Jurkat, Clone E6-1 (cell line): Measurements from ENCODE around the gene ADAM19.

Source experiments
- DNase-seq: peaks from one replicate; pipeline ENCODE4 v3.0.0-alpha.2; 2011; ENCODE audit warnings: low read depth, low spot score
- H3K4me3 ChIP-seq: 2 replicates; pipeline ENCODE4 v1.5.1; 2011; ENCODE audit warnings: mild to moderate bottlenecking, low read length, control low read depth, moderate library complexity

ADAM19 gene

DNA sequence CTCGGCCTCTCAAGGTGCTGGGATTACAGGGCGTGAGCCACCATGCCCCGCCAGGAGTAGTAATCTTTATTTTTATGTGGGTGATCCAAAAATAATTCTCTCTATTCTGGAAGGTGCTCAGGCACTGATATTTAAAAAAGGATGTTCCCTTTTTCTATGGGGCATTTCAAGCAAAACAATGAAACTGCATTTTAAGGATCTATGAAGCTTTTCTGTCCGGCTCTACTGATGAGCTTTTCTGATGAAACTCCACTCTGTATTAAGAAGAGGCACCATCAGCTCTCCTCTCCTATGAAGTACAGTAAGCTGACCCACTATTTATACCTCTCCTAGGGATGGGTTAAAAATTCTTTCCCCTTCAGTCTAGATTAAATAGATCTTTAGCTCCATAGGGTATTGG lies 7.4 kb downstream of the ADAM19 start:
- H3K4me3 ChIP-seq: no peak overlapping the region
- DNase-seq: no peak

DNA sequence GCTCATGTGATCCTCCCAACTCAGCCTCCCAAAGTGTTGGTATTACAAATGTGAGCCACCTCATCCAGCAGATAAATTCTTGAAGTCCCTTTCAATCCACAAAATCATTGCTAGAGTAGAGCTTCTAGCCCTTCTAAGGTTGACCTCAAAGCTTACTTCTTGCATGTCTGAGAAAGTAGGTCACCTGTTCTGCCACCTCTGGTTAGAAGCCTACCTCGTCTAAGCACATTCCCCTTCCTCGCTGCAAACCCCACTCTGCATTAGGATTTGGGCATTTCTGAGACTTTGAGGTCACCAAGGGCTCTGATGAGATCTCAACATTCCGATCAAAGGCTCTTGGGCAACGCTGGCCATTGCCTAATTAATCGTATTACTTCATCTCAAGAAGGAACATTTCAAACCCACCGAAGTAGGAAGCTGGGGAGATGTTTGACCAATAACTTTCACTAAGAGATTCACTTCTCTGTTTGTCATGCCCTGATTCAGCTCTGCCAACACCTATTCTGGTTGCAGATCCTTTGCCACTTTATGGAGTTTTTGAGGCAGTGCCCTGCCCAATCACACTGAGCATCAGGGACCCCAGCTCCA lies 8.6 kb downstream of the ADAM19 start:
- H3K4me3 ChIP-seq: no peak overlapping the region
- no peak for DNase-seq

DNA sequence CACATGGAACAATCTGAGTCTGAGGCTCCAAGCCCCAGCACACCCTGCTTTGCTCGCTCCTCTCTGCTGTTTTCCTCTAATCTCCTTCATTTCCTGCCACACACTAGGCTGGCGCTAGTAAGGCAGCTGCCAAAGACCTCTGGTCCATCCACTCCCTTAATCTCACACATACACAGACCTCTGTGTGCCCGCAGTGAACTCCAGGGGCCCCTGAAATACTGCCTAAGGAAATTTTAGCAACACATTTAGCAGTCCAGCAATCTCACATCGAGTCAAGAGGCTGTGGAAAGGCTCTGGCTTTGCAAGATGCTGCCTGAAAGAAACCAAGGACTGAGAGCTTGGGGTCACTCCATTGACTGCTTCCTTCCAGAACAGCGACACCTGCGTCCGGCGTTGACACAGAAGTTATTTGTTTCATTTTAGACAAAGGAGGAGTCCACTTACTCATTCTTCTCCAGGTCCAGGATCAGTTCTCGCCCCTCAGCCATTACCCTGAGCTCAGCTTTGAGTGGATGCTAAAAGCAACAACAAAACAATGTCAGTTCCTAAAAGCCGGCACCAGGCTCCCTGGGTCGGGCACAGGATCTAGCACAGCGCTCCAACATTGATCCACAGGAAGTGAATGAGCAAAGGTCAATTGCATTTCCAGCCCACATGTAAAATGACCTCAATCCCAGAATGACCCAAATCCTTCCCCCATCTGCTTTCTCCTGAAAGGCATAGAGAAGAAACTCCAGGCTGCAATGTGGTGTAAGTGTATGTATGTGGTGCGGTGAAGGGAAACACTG lies 11.5 kb downstream of the ADAM19 start:
- no peak for DNase-seq
- no peak overlapping the region for H3K4me3 ChIP-seq

DNA sequence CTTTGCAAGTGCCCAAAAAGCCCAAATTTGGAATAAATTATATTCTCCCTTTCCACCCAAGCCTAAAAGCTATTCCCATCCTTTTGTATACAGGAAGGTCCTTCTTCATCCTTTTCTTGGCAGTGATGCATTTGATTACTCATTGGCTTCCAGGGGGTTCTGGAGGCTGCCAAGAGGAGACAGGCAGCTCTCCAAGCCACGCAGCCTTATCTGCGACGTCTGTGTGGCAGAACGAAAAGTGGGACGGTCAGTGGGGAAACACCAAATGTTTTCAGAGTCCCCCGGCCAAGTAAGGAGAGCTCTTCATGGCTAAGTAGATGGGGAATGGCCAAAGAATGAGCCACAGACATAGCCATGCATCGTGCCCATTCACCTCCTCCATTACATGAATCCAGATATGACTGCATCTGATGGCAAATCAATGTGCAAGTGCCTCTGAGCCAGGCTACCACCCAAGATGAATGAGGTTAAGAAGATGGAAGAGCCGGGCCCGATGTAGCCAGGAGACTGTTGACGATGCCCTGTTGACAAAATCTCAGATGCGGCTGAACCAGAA lies 12.1 kb downstream of the ADAM19 start:
- no peak for DNase-seq
- H3K4me3 ChIP-seq: no peak overlapping the region

GRCh38 chr5:157562111-157562581 lies 13.4 kb downstream of the ADAM19 start:
- no peak for DNase-seq
- H3K4me3 ChIP-seq: no peak overlapping the region

DNA sequence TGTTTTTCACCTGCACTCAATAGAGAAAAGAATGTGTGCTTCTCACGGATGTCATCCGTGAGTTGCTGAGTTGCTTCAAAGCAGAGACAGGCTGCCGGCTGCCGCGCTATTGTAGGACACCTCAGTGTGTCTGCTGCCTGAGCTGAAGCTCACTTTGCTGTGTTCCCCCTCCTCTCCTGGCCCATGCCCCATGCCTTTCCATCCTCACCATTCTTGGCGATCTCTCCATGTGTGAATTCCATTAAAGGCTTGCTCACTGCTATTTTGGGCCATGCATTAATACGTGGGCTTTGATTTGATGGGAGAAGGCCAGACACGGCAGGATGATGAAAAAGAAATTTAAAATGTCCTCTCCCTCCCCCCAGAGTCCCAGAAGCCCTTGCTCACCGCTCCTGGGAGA lies 14.5 kb downstream of the ADAM19 start:
- H3K4me3 ChIP-seq: no peak overlapping the region
- no peak for DNase-seq

DNA sequence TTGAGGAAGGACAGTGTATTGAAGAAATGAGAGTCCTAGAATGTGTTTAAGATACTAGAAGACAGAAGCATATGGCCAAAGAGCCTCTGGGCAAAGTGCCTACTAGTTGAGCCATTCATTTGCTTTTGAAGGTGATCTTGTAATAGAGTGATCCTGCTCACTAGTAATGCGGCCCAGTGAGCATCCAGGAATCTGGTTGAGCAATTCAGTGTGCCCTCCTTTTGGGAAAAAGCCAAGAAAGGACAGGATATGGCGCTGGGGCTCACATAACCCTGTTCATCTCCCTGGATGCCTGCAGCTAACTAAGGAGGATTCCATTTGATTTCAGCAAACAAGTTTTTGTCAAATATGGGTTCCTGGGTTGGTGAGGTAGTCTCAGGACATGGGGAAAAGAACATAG lies 16.3 kb downstream of the ADAM19 start:
- DNase-seq: no peak
- H3K4me3 ChIP-seq: no peak overlapping the region

DNA sequence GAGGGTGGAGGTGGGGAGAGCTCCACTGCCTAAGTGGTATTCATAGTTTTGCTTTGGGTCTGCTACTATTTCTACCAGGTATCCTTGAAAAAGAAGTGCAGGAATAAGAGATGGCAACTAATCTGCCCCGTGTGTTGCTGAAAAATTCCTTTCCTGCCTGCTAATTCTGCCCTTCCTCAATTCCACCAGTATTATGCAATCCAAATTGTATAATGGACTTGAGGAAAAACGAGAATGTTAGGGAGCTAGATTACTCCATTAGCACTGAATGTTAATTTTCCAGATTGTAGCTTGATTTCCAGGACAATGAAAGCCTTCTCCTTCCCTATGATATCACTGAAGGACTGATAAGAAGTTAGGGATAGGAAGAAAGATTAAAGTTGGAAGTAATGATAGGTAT lies 16.9 kb downstream of the ADAM19 start:
- H3K4me3 ChIP-seq: no peak overlapping the region
- DNase-seq: no peak

GRCh38 chr5:157558041-157558595 lies 17.5 kb downstream of the ADAM19 start:
- H3K4me3 ChIP-seq: no peak overlapping the region
- DNase-seq: no peak

DNA sequence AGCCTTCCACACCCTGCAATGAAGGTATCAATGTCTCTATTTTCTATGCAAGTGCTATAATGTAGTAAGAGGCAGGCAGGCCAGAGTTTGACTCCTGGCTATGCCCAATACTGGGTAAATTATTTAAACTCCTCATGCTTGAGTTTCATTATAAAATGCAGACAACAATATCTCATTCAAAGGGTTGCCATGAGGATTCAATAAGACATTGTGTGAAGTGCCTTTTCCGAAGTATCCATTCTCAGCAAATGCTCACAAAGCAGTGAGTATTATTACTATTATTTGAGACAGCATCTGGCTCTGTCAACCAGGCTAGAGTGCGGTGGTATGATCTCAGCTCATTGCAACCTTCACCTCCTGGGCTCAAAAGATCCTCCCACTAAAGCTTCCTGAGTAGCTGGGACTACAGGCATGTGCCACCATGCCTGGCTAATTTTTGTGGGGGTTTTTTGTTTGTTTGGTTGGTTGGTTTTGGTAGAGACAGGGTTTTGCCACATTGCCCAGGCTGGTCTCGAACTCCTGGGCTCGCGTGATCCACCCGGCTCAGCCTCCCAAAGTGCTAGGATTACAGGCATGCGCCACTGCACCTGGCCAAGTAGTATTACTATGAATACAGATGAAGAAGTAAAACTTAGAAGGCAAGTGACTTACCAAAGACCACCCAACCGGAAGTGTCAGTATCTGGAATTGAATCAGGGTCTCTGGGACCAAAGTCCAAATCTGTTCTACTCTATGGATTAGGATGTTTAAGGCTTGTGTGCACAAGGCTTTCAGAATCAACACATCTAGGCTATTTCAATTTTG lies 18.8 kb downstream of the ADAM19 start:
- no peak overlapping the region for H3K4me3 ChIP-seq
- DNase-seq: no peak

GRCh38 chr5:157555037-157555640 lies 20.4 kb downstream of the ADAM19 start:
- DNase-seq: no peak
- H3K4me3 ChIP-seq: no peak overlapping the region

DNA sequence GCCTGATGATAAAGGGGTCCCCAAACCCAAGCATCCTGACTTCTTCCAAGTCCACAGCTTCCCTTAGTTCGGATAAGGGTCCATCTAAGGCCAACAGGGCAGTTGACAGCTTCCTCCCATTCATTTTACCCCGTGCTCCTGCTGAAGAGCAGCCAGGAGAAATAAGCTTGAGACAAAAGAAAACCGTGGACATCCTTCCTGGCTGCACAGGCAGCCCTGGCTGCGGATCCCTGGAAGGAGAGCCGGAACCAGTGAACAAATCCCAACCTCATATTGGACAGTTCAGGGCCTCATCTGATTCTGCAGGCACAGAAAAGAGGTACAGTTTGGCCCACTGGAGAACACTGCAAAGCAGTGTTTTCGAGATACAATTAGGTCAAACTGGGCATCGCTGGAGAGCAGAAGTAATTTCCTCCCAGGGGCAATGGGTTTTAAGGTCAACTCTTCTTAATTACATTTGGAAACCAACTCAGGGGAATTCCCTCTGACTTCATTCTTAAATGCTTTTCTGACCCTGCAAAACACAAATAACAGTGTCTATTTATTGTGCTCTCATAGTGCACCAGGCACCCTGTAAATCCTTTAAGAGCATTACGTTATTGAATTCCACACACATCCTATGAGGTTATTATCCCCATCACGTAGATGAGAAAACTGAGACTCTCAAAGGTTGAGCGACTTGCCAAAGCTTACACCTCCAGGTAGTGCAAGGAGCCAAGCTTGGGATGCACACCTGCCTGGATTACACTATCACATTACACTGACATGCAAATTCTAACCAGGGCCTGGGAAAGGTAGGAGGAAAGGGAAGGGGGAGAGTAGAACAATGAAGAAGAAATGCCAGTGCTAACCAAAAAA lies 21.2 kb downstream of the ADAM19 start:
- H3K4me3 ChIP-seq: no peak overlapping the region
- no peak for DNase-seq

DNA sequence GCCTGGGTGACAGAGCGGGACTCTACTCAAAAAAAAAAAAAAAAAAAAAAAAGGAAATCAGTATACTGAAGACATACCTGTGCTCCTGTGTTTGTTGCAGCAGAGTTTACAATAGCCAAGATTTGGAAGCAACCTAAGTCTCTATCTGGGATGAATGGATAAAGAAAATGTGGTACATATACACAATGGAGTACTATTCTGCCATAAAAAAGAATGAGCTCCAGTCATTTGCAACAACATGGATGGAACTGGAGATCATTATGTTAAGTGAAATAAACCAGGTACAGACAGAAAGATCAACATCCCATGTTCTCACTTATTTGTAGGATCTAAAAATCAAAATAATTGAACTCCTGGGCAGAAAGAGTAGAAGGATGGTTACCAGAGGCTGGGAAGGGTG lies 22.9 kb downstream of the ADAM19 start:
- DNase-seq: no peak

GRCh38 chr5:157550663-157551062 lies 24.9 kb downstream of the ADAM19 start:
- no peak overlapping the region for H3K4me3 ChIP-seq
- DNase-seq: no peak

More for the DNA sequence above, 22.9 kb downstream of the ADAM19 start:
- H3K4me3 ChIP-seq: no peak overlapping the region

DNA sequence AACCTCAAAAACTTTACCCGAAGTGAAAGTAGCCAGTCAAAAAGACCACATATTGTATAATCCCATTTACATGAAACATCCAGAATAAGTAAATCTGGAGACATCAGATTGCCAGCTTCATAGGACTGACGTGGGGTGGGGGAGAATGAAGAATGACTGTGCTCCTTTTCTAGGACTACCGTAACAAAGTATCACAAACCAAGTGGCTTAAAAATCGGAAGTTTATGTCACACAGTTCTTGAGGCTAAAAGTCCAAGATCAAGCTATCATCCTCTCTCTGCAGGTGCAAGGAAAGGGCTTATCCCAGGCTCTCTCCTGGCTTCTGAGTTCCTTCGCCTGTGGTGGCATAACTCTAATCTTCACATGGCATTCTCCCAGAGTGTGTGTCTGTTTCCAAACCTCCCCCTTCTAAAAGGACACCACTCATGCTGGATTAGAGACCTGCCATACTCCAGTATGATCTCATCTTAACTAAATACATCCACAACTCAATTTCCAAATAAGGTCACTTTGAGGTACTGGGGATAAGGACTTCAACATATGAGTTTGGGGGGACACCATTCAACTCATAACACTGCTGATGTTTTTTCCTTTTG lies 25.5 kb downstream of the ADAM19 start:
- H3K4me3 ChIP-seq: no peak overlapping the region

DNA sequence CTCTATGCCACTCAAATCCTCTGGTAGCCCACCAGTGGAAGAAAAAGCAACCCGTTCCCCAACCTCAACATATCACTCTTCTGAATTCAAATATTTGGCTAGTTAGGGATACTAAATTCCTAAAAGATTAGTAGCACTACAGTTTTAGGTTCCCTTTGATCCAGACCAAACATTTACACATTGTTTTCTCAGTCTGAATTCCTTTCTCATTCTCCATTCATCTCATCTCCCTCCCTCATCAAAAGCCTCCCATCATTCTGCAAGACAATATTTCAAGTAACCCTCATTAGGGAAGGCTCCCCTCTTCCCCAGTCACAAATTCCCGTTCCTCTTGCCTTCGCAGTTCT lies 26.3 kb downstream of the ADAM19 start:
- H3K4me3 ChIP-seq: no peak overlapping the region
- DNase-seq: no peak

More for the DNA sequence above, 25.5 kb downstream of the ADAM19 start:
- DNase-seq: no peak

GRCh38 chr5:157548513-157549282 lies 26.9 kb downstream of the ADAM19 start:
- H3K4me3 ChIP-seq: no peak overlapping the region
- no peak for DNase-seq
